Stimulated activated naive CD4-positive, alpha-beta T cell (primary cell): Measurements from ENCODE around the gene ENTPD8.

Experiments
- DNase-seq, 6 experiments: peaks; one replicate each; lab custom pipeline; 2025; lab: John Stamatoyannopoulos, UW

ENTPD8 gene, protein sequence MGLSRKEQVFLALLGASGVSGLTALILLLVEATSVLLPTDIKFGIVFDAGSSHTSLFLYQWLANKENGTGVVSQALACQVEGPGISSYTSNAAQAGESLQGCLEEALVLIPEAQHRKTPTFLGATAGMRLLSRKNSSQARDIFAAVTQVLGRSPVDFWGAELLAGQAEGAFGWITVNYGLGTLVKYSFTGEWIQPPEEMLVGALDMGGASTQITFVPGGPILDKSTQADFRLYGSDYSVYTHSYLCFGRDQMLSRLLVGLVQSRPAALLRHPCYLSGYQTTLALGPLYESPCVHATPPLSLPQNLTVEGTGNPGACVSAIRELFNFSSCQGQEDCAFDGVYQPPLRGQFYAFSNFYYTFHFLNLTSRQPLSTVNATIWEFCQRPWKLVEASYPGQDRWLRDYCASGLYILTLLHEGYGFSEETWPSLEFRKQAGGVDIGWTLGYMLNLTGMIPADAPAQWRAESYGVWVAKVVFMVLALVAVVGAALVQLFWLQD

DNA sequence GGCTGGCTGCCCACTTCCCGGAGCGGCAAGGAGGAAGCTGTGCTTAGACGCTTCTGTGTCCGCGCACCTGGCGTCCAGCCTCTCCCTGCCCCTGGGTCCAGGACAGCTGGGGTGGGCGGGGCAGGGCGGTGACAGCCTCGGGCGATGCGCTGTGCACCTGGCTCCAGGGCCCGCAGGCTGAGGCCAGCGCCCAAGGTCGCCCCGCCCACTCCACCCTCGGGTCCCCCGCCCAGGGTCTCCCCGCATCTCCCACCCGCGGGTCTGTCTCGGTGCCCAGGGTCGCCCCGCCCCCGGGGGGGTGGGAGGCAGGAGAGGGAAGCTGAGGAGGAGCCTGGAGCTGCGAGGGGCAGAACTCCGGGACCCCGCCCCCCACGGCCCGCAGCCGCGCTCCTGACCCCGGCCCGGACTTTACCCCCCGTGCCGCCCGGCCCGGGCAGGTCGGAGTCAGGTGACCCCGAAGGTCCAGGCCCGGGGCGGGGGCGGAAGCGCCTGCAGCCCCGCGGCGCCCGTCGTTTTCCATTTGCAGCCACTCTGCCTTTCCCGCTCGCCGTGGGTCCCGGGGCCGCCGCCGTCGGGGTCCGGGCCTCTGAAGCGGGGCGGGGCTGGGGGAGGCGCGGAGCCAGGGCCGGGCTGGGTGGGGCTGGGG is at the start of gene ENTPD8:
Gene ENTPD8 (minus strand): TSS at position 69 of the 646 bp plus-strand sequence. CDS start 3,072 bp downstream, outside the sequence.
- DNase-seq = peak in 1 of 6 experiments; percentile 30

DNA sequence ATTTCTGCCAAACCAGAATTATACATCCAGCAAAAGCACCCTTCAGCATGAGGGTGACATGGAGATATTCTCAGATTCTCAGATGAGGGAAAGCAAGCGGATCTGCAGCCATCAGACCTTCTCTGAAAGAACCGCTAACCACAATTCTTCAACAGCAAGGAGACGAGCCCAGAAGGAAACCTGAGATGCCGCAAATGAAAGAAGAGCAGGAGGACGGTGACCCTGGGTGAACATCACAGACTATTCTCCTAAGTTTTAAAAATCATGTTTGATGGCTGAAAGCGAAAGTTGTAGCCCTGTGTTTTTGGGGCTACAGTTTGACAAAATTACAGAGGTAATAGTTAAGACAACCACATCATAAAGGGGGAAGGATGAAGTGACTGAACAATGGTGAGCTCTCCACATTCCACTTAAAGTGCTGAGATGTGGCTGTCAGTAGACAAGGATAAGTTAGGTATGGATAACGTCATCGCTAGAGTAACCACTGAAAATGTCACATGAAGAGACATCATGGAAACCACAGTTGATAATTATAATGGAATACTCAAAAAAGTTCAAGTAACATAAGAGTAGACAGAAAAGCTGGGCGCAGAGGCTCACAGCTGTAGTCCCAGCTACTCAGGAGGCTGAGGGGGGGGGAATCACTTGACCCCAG is 49.5 kb upstream of the ENTPD8 start:
- DNase-seq = no peak

DNA sequence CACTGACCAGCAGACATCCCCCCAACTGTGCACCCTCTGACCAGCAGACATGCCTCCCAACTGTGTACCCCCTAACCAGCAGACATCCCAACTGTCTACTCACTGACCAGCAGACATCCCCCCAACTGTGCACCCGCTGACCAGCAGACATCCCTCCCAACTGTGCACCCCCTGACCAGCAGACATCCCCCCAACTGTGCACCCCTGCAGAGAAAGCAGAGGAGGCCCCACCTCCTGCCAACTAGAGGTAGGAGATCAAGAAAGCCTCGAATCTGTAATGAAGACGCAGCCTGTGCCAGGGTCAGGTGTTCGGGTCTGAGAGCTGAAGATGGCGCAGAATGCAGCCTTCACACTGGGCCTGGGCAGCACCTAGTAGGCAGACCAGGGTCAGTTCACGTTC is 47.7 kb upstream of the ENTPD8 start:
- no peak for DNase-seq

DNA sequence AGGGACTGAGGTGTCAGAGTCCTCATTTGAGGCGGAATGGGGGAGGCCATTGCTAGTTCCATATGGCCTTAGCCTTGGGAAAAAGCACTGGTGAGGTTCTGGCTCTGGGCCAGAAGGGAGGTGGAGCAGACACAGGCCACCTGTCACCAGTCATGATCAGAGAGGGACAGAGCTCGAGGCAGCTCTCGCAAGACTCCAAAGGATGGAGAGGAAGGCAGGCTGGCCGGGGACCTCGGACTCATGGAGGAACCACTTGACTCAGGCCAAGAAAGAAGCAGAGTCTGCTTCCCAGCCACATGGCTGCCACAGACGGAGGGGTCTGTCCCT is 47.1 kb upstream of the ENTPD8 start:
- DNase-seq = no peak

DNA sequence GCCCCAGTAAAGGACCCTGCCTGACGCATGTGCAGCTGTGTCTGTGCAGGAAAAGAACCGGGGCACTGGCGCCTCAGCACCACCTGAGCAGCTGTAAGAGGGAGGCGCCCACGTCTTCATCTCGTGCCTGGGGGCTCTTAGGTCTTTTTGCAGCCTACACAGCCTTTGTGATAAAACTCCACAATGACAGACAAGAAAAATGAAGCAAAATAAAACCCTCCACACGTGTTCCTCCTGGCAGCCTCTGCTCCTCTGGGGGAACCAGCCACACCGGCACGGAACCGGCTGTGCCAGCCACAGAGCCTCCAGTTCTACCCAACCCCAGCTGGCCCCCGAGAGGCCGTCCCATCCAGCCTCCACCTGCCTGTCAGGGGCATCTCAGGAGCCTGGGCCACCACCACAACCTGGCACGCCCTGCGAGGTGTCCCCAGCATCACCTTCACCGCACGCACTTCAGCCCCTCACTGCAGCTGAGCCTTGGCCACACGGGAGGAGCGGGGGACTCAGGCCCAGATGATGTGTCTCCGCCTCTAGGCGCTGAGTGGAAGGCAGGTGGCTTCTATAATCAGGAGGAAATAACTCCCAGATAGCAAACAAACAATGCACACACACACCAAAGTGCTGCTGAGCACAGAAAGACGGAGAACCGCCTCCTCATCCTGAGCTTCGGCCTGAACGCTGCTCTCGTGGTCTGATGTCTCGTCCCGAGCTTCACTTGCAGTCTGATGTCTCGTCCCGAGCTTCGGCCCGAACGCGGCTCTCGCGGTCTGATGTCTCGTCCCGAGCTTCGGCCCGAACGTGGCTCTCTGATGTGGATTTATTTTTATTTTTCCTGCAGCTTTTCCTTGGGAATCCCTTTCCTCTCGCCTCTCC is 46.5 kb upstream of the ENTPD8 start:
- no peak for DNase-seq

DNA sequence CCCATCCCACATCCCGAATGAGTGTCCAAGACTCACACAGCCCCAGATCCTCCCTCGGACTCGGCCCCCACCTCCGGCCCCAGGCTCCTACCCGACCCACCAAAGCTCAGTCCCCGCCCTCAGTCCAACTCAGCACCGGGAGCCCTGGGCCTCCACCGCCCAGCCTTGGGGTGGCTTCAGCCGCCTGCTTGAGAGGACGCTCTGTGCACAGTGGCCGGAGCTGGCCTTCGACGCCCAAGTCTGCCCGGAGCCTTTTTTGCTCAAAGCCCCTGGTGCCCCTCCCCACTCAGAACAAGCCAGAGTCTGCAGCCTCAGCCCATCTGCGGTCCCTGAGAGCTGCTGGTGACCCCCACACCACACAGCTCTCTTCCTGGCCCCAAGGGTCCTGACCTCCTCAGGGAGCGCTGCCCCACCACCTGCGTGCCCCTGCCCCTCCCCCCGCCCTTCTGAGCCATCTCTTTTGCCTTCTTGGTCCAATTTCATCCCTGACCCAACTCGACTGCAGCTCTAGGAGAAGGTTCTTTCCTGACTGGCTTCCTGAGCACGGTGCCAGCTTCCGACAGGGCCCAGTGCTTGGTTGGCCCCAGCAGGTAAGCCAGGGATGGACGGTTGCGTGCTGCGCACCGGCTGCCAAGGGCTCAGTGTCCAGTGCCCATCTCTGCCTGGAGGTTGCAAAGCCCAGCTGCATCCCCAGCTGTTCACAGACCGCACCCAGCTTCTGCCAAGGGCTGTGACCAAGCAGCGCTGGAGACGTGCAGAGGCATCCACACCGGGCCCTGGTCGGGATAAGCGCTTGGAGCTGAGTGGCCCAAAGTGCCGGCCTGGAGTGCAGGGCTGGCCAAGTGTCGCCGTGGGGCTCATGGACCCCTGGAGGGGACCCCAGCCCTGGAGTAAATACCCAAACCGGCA is 45.6 kb upstream of the ENTPD8 start:
- no peak for DNase-seq

DNA sequence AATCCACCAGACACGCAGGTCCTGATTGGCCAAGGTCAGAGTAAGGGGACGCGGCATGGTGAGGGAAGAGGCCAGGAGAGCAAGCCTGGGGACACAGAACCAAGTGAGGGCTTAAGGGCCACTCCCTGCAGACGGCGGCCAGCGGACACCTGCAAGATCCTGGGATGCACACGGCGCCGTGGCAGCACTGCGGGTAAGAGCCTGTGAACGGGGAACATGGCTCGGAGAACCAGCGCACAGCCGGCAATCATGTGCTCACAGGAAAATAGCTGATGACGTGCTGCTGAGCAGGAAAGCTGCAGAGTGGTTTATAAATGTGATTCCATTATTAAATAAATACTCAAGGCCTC is 45.0 kb upstream of the ENTPD8 start:
- DNase-seq = no peak

DNA sequence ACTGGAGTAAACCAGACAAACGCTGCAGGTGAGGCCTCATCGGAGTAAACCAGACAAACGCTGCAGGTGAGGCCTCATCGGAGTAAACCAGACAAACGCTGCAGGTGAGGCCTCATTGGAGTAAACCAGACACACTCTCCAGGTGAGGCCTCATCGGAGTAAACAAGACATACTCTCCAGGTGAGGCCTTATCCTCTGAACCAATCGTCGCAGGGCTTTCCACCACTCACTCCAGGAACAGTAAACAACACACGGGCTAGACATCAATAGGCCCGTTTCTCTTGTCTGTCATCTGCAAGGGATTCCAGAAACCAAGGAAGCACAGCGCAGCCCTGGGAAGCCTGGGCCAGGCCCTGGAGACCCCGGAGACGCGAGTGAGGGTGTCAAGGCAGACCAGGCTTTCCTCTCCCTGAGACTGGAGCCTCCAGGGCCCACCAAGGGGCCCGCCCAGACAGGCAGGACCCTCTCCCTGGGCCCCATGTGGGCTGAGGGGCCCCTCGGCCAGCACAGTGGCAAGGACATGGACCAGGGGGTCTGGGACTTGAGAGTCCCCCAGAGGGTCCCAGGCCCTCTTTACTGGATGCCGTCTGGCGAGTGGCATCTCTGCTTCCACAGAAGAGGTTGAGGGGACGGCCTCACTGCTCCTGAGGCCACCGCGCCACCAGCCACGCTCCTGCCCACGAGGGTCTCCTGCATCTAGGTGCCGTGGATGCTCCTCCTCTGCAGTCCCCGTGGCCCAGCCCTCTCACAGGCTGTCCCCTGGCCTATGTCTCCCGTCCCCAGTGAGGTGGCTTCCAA is 44.4 kb upstream of the ENTPD8 start:
- DNase-seq = no peak

DNA sequence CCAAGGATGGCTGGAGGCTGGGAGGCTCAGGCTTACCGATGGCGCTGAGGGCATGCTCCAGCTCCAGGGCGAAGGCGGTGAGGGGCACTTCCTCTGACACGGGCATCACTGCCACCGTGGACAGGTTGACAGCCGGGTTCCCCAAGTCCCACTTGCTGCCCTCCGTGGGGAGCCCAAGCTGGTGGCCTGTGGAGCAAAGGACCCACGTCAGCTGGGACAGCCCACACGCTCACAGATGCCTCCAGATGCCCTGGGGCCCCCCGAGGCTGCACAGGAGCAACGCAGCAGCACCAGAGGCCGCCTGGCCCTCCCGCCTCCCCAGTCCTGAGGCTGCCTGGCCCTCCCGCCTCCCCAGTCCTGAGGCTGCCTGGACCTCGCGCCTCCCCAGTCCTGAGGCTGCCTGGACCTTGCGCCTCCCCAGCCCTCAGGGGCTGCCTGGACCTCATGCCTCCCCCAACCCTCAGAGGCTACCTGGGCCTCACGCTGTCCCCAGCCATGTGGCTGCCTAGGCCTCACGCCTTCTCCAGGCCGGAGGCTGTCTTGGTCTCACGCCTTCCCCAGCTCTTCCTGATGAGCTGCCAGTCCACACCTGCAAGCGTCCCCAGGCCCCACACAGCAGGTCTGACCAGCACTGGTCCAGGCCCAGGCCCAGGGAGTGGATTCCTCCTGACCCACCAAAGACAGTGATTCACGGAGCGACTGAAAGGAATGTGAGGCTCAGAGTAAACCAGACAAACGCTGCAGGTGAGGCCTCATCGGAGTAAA is 43.6 kb upstream of the ENTPD8 start:
- no peak for DNase-seq

DNA sequence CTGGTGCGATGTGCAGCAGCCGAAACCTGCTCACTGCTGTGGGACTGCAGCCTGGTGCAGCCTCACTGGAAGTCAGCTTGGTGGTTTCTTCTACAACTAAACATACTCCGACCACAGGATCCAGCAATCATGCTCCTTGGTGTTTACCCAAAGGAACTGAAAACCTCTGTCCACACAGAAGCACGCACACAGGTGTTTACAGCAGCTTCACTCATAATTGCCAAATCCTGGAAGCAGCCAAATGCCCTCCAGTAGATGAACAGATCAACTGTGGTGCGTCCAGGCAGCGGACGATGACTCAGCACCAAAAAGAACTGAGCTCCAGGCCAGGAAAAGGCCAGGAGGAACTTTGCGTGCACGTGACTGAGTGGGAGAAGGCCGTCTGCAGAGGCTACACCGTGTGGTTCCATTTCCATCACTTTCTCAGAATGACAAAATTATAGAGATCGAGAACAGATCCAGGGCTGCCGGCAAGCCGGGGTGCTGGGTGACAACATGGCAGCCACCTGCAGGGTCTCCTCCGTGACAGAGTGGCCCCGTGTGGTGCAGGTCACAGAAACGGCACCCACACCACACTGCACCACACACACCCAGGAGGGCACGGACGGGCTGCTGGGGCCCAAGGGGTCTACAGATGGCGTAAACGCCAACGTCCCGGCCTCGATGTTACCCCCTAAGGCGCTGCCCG is 41.1 kb upstream of the ENTPD8 start:
- no peak for DNase-seq

DNA sequence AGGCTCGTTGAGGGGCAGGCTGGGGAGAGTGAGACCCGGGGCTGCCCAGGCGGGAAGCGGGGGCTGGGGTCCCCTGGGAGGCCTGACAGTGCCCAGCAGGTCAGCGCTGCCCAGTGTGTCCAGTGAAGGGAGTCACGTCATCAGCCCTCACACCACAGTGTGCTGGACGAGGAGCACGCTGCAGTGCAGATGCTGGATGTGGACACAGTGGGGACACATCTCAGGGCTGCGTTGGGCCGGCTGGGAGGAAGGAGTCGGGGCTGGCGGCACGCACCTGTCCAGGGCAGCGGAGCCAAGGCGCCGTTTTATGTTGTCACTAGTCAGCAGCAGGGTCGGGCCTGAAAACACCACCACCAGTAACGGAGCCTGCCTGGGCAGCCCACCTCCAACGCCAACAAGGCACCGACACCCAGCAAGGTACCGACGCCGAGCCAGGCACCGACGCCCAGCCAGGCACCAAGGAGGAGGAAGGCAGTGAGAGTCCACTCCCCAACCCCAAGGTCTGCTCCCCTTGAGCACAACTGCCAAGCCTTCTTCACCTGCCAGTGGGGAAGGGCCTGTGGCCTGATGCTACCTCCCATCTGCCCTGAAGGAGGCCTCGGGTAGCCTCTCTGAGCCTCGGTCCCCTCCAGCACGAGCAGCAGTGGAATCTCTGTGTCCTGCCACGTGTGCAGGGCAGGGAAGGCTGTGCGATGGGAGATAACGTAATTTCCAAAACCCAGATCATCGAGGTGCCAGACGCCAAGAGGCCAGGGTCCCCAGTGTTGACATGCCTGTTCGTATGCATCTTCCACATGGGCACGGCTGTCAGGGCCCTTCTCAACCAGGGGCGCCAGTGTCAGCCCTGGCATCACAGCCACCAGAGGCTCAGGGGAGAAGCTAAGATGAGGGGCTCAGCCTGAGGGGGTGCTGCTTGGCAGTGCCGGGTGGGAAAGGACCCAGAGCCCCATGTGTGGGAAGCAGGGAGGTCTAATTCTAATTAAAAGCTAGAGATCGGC is 39.8 kb upstream of the ENTPD8 start:
- no peak for DNase-seq

DNA sequence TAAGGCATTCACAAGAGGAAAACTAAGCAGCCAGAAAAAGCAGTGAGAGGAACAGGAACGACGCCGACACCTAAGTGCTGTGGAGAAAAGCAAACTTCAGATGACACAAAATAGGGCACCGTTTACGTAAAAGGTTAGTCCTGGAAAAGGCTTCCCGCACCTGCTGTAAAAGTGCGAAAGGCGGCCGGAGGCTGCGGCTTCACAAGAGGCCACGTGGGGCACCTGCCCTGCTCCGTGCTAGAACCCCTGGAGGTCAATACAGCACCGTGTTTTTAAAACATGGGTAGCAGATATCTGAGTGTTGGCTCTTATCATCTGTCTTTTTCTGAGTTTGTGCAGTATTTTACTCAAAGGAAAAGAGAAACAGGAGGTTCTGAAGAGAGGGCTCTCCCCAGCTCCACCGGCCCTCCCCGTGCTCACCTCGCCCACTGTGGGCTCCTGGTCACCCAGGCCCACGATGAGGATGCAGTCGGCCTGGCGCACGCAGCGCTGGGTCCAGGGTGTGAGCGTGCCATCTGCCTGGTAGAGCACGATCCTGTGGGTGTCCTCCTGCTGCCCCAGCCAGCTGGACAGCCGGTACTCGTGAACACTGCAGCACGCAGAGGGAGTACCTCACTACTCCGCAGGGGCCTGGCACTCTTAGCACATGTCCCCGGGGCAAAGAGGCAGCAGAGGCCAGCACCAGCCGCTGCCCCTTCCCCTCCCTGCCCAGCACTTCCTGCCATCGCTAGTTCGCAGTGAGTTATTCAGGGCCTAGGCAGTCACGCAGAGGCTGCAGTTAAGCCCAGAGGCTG is 38.9 kb upstream of the ENTPD8 start:
- no peak for DNase-seq

DNA sequence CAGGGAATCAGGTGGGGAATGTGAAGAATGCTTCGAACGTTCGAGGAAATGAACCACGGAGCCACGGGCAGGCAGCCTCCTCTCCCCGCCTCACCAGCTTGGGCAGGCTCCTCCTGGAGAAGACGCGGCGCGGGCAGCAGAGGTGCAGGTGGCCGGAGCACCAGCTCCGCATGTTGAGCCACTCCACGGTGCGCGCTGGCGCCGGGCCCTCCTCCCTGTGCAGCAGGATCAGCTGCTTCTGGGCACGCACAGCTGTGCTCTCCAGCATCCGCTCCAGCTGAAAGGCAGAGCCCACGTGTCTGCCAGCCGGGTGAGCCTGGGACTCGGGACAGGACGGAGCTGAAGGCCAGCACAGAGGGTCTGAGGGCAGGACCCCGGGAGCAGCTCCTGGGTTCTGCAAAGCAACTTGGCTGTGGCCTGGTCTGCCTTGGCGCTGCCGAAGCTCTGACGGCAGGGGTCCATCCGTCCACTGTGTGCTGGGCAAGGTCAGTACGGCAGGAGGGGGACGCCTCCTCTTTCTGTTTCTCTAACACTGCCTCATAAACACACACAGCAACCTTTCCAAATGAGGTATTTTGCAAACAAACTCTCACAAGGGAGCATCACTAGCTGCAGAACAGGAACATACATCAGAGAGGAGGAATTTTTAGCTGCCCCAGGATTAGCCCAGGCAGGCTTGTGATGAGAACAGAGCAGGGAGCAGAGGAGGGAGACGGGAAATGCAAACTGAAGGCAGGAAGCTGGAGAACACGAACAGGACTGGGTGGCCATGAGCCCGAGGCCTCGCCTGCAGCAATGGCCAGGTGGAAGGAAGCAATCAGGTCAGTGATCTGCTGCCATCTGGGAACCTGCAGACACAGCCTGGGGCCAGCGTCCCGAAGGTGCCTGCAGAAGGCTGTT is 38.1 kb upstream of the ENTPD8 start:
- no peak for DNase-seq

DNA sequence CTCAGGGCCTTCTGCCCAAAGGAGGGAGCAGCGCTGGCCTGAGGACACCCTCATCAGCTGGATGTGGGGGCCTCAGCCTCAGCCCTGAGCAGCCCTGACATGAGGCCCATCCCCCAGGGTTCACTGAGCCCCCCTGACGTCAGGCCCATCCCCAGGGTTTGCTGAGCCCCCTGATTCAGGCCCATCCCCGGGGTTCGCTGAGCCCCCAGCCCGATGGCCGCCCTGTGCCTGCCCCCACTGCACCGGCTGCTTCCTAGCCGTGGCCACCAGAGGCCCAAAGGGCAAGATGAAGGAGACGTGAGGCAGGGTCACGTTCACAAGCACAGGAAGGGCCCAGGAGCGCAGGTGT is 37.4 kb upstream of the ENTPD8 start:
- no peak for DNase-seq

DNA sequence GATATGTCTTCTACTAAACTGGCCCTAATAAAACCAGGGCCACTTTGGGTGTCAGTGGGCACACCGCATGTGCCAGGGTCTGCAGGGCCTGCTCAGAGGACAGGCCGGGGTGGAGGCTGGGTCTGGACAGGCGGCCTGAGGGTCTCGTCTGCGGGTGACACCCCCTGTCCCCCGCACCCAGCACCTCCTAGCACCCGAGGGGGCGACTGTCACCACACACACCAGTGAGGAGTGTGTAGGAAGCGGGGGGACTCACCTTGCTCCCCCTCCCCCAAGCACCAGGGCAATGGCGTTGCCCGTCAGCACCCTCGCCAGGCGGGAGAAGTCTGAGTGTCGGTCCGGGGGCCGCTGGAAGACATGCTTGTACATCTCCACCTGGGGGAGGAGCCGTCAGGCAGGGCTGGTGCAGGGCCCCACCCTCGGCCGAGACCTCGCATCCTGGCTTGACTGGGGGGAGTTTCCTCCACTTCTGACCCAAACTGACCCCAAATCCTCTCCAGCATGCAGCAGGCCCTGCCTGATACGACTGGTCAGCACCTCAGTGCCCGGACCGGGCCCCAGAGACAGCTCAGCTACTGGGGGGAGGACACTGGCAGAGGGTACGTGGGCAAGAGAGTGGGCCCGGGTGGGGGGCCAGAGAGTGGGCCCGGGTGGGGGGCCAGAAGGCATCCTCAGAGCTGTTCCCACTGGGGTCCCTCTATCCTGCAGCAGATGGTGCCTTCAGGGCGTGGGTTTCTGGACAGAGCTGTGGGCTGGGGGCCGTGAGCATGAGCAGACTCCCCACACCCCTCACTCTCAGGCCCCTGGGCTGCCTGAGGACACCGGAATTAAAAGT is 36.8 kb upstream of the ENTPD8 start:
- no peak for DNase-seq
